NCI-H1092 treated with DMSO at 0.1 percent for 48 hours (cell line): ENCODE results near the gene ACE2.
"Not testable (repeated sequence)": the region's sequence is repeated elsewhere in the genome, so short reads cannot be mapped to it uniquely, and the experiment has no call there.

Experiments used
- DNase-seq: peaks from one replicate; lab custom pipeline; 2025; lab: John Stamatoyannopoulos, UW

ACE2 gene

GRCh38 chrX:15600745-15601144, at the start of gene ACE2:
Gene ACE2 (minus strand): TSS chrX:15600960. CDS start chrX:15600911, 49 bp downstream.
- DNase-seq = no peak

GRCh38 chrX:15647510-15647909, 46.8 kb upstream of the ACE2 start:
- not testable (repeated sequence) for DNase-seq

- DNase-seq = no peak
These were observed 45.8 kb upstream of the ACE2 start for GRCh38 chrX:15646543-15646942.

GRCh38 chrX:15646031-15646430, 45.3 kb upstream of the ACE2 start:
- DNase-seq = no peak

- no peak for DNase-seq
These were observed 44.5 kb upstream of the ACE2 start for GRCh38 chrX:15645266-15645665.

- no peak for DNase-seq
These were observed 43.8 kb upstream of the ACE2 start for GRCh38 chrX:15644560-15644872.

GRCh38 chrX:15643786-15644559, 43.2 kb upstream of the ACE2 start:
- DNase-seq = no peak

GRCh38 chrX:15631637-15632036, 30.9 kb upstream of the ACE2 start:
- DNase-seq = no peak

- DNase-seq = no peak
These were observed 22.3 kb upstream of the ACE2 start for GRCh38 chrX:15623054-15623453.

GRCh38 chrX:15619053-15619755, 18.4 kb upstream of the ACE2 start:
- peak; percentile 7 for DNase-seq

GRCh38 chrX:15617111-15617510, 16.4 kb upstream of the ACE2 start:
- no peak for DNase-seq

- no peak for DNase-seq
These were observed 15.8 kb upstream of the ACE2 start for GRCh38 chrX:15616531-15616930.

GRCh38 chrX:15607067-15607466, 6.3 kb upstream of the ACE2 start:
- DNase-seq = no peak

GRCh38 chrX:15606136-15606535, 5.4 kb upstream of the ACE2 start:
- DNase-seq = no peak

GRCh38 chrX:15605226-15605625, 4.5 kb upstream of the ACE2 start:
- no peak for DNase-seq

- no peak for DNase-seq
These were observed 2.0 kb upstream of the ACE2 start for GRCh38 chrX:15602761-15603160.

GRCh38 chrX:15601932-15602331, 1.2 kb upstream of the ACE2 start:
- no peak for DNase-seq

GRCh38 chrX:15600049-15600448, 711 bp downstream of the ACE2 start:
- no peak for DNase-seq

- DNase-seq = no peak
These were observed 1.3 kb downstream of the ACE2 start for GRCh38 chrX:15599461-15599860.

- no peak for DNase-seq
These were observed 2.7 kb downstream of the ACE2 start for GRCh38 chrX:15598026-15598425.

- DNase-seq = no peak
These were observed 6.4 kb downstream of the ACE2 start for GRCh38 chrX:15594371-15594770.

GRCh38 chrX:15579778-15580747, 20.7 kb downstream of the ACE2 start:
- no peak for DNase-seq

GRCh38 chrX:15576019-15576418, 24.7 kb downstream of the ACE2 start:
- no peak for DNase-seq
